ENCODE measurements around the gene CLPSL2. TPM values are rescaled to one million over a fixed set of nuclear protein-coding genes. Genes with fewer than 3 reads are reported as not detected.

The CLPSL2 gene
- total RNA-seq, result not detected
- not detected for polyA plus RNA-seq
- long read RNA-seq, donor 1, result 0 reads
- long read RNA-seq, donor 2, result 0 reads
- long read RNA-seq, donor 3, result 0 reads

DNA sequence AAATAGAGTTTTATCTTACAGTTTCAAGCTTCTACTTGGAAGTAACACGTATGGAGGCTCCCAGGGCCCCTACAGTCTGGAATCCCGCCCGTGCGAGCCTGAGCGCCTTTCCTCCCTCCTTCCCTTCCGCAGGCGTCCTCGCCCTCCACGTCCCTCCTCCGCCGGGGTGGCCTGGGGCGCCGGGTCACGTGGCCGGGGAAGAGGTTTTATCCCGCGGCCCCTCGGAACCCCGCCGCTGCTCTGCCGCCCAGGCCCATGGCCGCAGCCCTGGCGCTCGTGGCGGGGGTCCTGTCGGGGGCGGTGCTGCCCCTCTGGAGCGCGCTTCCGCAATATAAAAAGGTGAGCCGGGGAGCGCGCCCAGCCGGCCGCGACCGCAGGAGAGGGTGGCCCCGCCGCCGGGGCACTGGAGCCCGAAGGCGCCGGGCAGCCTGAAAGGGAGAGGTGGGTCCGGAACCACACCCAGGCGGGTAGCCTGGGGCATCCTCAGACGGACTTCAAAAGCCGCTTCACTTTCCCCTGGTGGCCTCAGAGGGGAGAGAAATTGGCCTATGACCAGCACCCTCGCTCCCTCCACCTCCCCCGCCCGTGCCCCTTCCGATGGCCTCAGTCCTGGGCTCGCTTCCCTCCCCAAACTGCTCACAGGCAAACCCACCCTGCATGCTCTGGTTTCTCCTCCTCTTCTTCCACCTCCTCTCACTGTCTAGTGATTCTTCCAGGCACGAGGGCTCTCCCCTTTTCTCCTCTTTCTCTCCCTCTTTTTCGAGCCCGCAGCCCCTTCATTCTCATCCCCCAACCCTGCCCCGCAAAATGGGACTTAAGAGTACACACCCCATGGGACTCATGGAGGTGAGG is at the start of gene CLPSL2:
Gene CLPSL2 (plus strand): TSS at position 235 of the 852 bp plus-strand sequence. CDS start 21 bp downstream, at position 256.
- Histone ChIP-seq H3K4me3 (peak within 1 kb of the TSS; percentile 4 to 58 (median 46)), H3K9me3 (no peaks in the 10 kb centered on the region), H3K36me3 (no peaks in the 10 kb centered on the region), H3K27ac (no peak within 1 kb of the TSS), H3K27me3 (peaks cover 0 to 43% (median 12%) of the 10 kb centered on the region in 9 donors), H3K4me1 (peaks cover 0 to 9% (median 5%) of the 10 kb centered on the region in 12 donors)
- TF ChIP-seq CTCF (IDR thresholded peaks at IDR 0.05), result no peak
- TF ChIP-seq POLR2A (IDR thresholded peaks at IDR 0.05), result no peak
- WGBS, 4 donors, result 2 to 5% (median 3%) methylated on average over 33 to 56 of the region's 56 CpGs
- no peak for DNase-seq
- peak in 1 of 4 donors; percentile 36 for ATAC-seq
- intact Hi-C loops (cut with DNase I), result no loop called here

- H3K27ac ChIP-seq, result peak overlapping the region; percentile 92 to 100 (median 99)
- no peaks in the 10 kb centered on the region for H3K27me3 ChIP-seq
- H3K36me3 ChIP-seq, result no peaks in the 10 kb centered on the region
- ATAC-seq (peak; percentile 22 to 37 (median 30)), DNase-seq (peak; percentile 76 to 93 (median 90))
- 1 to 4% (median 2%) methylated on average over 16 to 29 of the region's 29 CpGs for WGBS, 4 donors
- H3K9me3 ChIP-seq, result no peaks in the 10 kb centered on the region
- H3K4me3 ChIP-seq, result peak overlapping the region; percentile 7 to 70 (median 60)
- intact Hi-C loops (cut with DNase I), result loop anchor here in 5 of 10 donors (2.0 to 5.0 kb wide), 3 partner anchors 35 to 40 kb away; partner anchors contain the start of gene FKBP5 (in 4 of the 5)
- no peak for TF ChIP-seq CTCF (IDR thresholded peaks at IDR 0.05)
- no peak for TF ChIP-seq POLR2A (IDR thresholded peaks at IDR 0.05)
- peaks cover 30 to 92% (median 54%) of the 10 kb centered on the region in 12 donors for H3K4me1 ChIP-seq
These were observed 49.0 kb upstream of the CLPSL2 start for GRCh38 chr6:35727231-35727934.

DNA sequence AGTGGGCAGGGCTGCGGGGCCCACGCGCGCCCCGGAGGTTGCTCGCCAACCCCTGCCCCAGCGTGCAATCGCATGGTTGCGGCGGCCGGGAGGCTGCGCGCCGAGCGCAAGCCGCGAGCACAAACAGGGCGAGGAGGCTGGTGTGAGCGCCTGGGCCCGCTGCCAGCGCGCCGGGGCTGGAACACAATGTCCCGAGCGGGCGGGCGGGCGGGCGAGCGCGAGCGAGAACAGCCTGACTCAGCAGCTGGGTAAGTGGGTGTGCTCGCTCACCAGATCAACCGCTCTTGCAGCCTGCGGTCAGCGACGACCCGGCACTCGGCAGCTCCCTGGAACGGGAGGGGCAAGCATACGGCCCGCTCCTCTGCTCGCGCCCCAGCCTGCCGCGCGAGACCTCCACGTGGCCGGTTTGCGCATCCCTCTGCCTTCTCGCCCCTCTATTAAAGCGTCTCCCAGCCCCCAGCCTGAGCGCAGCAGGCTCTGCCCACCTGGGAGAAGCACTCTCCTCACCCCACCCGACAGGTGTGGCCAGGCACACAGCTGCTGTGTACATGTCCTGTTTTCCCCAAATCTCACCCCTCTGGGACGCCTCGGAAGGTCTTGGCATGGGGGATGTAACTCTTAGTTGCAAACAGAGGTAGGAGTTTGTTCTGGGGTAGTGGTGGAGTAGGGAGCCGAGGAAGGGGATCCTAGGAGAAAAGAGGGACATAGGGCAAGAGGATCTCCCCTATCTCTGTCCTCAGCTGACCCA is 48.3 kb upstream of the CLPSL2 start:
- TF ChIP-seq CTCF (IDR thresholded peaks at IDR 0.05) (no peak), POLR2A (IDR thresholded peaks at IDR 0.05) (peak; percentile 31 to 71)
- Histone ChIP-seq H3K27me3 (no peaks in the 10 kb centered on the region), H3K4me3 (peak overlapping the region; percentile 7 to 70 (median 60)), H3K27ac (peak overlapping the region; percentile 92 to 100 (median 99)), H3K36me3 (no peaks in the 10 kb centered on the region), H3K4me1 (peaks cover 32 to 92% (median 58%) of the 10 kb centered on the region in 12 donors), H3K9me3 (no peaks in the 10 kb centered on the region)
- intact Hi-C loops (cut with DNase I), result loop anchor here in 7 of 10 donors (1.0 to 5.0 kb wide), 5 partner anchors 36 to 127 kb away; partner anchors contain the start of gene FKBP5 (in 5 of the 7)
- WGBS, 4 donors, result 1 to 3% (median 2%) methylated on average over 12 to 57 of the region's 57 CpGs
- DNase-seq (peak; percentile 91 to 98 (median 97)), ATAC-seq (peak; percentile 36 to 71 (median 66))

All from heart left ventricle (tissue), 16 donors.